ENCODE data around the gene PTGFRN. TPM values are rescaled to one million over a fixed set of nuclear protein-coding genes. Genes with fewer than 3 reads are reported as not detected.

Gene PTGFRN
- total RNA-seq, 2 experiments from 2014 or later = 24.0 to 28.0 TPM

DNA sequence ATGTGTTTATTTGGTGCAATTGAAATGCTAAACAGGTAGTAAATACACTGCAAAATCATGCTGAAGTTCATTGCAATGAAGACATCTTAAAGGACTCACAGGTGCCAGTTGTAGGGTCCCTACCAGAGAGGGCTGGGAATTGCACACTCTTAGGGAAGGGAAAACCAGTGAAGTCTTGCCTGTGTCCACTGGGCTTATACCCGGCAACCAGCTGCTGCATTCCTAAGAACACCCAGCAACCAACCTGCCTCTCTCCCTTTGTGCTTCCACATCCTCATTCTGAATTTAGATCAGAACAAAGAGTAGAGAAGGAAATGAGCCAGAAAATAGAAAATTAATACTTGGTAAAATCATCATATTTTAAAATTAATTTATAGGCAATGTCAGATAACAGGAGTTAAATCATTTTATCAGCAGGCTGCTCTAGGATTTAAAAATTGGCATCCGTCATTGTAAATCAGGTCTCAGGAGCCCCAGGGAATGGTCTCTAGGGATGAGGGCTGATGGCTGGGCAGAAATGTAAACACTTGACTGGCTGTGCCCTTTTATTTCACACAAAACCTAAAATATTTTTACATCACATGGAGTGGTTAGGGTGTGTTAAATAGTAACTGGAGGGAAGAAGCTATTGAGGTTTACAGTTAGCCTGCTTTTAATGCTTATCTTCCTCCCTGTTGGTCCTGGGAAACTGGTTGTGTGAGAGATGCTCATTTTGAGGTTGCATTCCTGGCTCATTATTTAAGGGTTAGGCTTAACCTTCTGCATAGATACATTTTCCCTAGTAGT lies 31.3 kb downstream of the PTGFRN start:
- intact Hi-C loops (cut with micrococcal nuclease) = no loop called here
- no peak for DNase-seq
- Mint-ChIP-seq H3K4me1 (ENCODE audit: low read depth) (peaks cover 34% of the 10 kb centered on the region), H3K27ac (no peak overlapping the region), H3K27me3 (ENCODE audit: low read depth) (no peaks in the 10 kb centered on the region), H3K36me3 (ENCODE audit: low read depth) (peaks cover 12% of the 10 kb centered on the region), H3K4me3 (no peak overlapping the region), H3K9me3 (no peaks in the 10 kb centered on the region)
- CTCF ChIA-PET = interaction anchor here (0.9 kb wide), 1 partner anchor 10 kb away, joined by 5 read pairs; no protein-coding TSS in a partner anchor

DNA sequence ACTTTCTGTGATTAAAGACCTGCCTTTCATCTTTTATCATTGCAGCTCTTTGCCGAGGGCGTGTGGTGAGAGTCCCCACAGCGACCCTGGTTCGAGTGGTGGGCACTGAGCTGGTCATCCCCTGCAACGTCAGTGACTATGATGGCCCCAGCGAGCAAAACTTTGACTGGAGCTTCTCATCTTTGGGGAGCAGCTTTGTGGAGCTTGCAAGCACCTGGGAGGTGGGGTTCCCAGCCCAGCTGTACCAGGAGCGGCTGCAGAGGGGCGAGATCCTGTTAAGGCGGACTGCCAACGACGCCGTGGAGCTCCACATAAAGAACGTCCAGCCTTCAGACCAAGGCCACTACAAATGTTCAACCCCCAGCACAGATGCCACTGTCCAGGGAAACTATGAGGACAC lies 32.0 kb downstream of the PTGFRN start:
- Mint-ChIP-seq H3K9me3 (no peaks in the 10 kb centered on the region), H3K27ac (no peak overlapping the region), H3K4me1 (ENCODE audit: low read depth) (peaks cover 37% of the 10 kb centered on the region), H3K27me3 (ENCODE audit: low read depth) (no peaks in the 10 kb centered on the region), H3K36me3 (ENCODE audit: low read depth) (peaks cover 12% of the 10 kb centered on the region), H3K4me3 (no peak overlapping the region)
- DNase-seq = no peak
- CTCF ChIA-PET = interaction anchor here (0.5 to 0.9 kb wide), 2 partner anchors 10 to 59 kb away, joined by 3 to 5 read pairs; partner anchors contain the start of gene CD101
- intact Hi-C loops (cut with micrococcal nuclease) = no loop called here

DNA sequence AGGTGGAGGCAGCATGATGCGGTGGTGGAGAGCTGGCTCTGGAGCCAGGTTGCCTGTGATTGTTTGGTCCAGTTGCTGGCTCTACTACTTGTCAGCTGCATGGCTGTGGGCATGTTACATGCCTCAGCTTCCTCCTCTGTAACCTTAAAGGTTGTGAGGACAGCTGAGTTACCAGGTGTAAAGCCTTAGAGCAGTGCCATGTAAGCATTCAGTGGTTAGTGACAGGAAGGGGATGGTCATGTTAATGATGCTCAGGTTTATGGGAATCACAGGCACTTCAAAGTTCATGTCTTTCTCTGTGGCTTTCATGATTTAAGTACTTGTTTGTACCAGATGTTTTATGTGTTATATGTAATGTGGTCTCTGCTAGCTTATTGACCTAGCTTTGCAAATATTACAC lies 32.6 kb downstream of the PTGFRN start:
- H3K27ac Mint-ChIP-seq = no peak overlapping the region
- no peaks in the 10 kb centered on the region for H3K9me3 Mint-ChIP-seq
- no peak for DNase-seq
- H3K4me1 Mint-ChIP-seq (ENCODE audit: low read depth) = peaks cover 37% of the 10 kb centered on the region
- intact Hi-C loops (cut with micrococcal nuclease) = no loop called here
- no peak overlapping the region for H3K4me3 Mint-ChIP-seq
- H3K27me3 Mint-ChIP-seq (ENCODE audit: low read depth) = no peaks in the 10 kb centered on the region
- CTCF ChIA-PET = interaction anchor here (1.1 kb wide), 1 partner anchor 14 kb away, joined by 3 read pairs; no protein-coding TSS in a partner anchor
- peaks cover 15% of the 10 kb centered on the region for H3K36me3 Mint-ChIP-seq (ENCODE audit: low read depth)

DNA sequence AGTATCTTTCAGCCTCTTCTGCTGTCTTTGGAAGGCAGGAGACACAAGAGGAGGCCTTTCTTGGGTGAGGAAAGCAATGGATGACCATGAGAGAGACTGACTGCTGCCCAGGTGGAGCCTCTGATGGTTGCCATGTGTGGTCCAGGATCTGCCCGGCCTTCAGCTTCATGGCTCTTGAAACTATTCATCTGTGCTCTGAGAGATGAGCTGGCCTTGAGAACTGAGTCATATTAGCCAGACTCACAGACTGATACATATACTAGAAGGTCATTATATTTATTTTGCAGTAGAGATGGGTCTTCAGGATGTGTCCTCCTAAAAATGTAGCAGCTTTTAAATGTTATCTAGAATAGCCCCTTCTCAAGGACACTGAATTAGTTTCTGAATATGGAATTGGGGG lies 33.7 kb downstream of the PTGFRN start:
- CTCF ChIA-PET = interaction anchor here (1.1 kb wide), 1 partner anchor 12 kb away, joined by 3 read pairs; no protein-coding TSS in a partner anchor
- no peak overlapping the region for H3K4me3 Mint-ChIP-seq

DNA sequence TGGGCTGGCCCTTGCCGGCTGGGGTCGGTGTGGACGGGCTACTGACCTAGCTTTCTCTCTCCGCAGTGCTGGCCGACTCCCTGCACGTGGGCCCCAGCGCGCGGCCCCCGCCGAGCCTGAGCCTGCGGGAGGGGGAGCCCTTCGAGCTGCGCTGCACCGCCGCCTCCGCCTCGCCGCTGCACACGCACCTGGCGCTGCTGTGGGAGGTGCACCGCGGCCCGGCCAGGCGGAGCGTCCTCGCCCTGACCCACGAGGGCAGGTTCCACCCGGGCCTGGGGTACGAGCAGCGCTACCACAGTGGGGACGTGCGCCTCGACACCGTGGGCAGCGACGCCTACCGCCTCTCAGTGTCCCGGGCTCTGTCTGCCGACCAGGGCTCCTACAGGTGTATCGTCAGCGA lies 34.9 kb downstream of the PTGFRN start:
- H3K9me3 Mint-ChIP-seq = no peaks in the 10 kb centered on the region
- peaks cover 20% of the 10 kb centered on the region for H3K36me3 Mint-ChIP-seq (ENCODE audit: low read depth)
- no peaks in the 10 kb centered on the region for H3K27me3 Mint-ChIP-seq (ENCODE audit: low read depth)
- H3K27ac Mint-ChIP-seq = no peak overlapping the region
- H3K4me1 Mint-ChIP-seq (ENCODE audit: low read depth) = peaks cover 37% of the 10 kb centered on the region
- CTCF ChIA-PET = no interaction called here
- intact Hi-C loops (cut with micrococcal nuclease) = no loop called here
- no peak for DNase-seq
- H3K4me3 Mint-ChIP-seq = no peak overlapping the region

More for the DNA sequence above, 33.7 kb downstream of the PTGFRN start:
- intact Hi-C loops (cut with micrococcal nuclease) = no loop called here
- no peak overlapping the region for H3K27ac Mint-ChIP-seq
- H3K27me3 Mint-ChIP-seq (ENCODE audit: low read depth) = no peaks in the 10 kb centered on the region
- H3K4me1 Mint-ChIP-seq (ENCODE audit: low read depth) = peaks cover 37% of the 10 kb centered on the region
- H3K36me3 Mint-ChIP-seq (ENCODE audit: low read depth) = peaks cover 15% of the 10 kb centered on the region
- H3K9me3 Mint-ChIP-seq = no peaks in the 10 kb centered on the region
- DNase-seq = no peak

DNA sequence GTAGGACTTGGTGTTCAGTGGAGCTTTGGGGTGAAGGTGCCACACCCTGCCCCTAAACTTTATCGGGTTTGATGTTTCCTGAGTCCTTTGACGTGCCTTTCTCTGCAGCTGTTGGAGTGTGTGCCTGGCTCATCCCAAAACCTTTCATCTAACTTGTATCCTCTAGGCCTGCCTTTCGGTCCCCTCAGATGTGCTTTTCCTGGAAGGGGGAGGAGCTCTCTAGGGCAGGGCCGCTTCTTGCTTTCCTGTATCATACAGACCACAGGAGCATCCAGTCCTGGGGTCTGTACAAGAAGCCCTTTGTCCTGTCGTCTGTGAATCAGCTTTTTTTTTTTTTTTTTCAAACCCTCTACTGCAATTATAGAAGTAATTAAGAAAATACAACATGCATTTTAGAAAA lies 35.7 kb downstream of the PTGFRN start:
- Mint-ChIP-seq H3K9me3 (no peaks in the 10 kb centered on the region), H3K36me3 (ENCODE audit: low read depth) (peaks cover 28% of the 10 kb centered on the region), H3K4me1 (ENCODE audit: low read depth) (peaks cover 37% of the 10 kb centered on the region), H3K27me3 (ENCODE audit: low read depth) (no peaks in the 10 kb centered on the region), H3K27ac (no peak overlapping the region), H3K4me3 (no peak overlapping the region)
- CTCF ChIA-PET = interaction anchor here (1.0 to 1.3 kb wide), 2 partner anchors 9 to 221 kb away, joined by 3 to 7 read pairs; no protein-coding TSS in a partner anchor
- intact Hi-C loops (cut with micrococcal nuclease) = no loop called here
- no peak for DNase-seq

DNA sequence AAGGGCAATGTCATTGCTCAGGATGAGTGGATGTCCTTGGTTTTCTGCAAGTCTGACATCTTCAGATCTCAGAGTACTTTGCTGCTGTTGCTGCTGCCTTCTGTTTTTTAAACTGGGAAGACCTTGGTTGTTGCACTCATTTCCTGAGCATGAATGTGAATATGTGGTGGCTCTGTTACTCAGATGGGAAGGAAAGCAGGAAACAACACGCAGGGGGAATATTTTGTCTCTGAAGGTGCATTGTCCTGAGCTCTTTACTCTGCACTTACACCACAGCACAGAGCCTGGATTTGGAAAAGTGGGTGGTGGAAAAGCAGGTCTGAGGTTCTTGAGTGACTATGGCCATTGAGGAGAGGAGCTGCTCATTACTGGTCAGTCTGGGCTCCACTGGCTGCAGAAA lies 36.3 kb downstream of the PTGFRN start:
- DNase-seq = no peak
- H3K9me3 Mint-ChIP-seq = no peaks in the 10 kb centered on the region
- no peaks in the 10 kb centered on the region for H3K27me3 Mint-ChIP-seq (ENCODE audit: low read depth)
- H3K4me3 Mint-ChIP-seq = no peak overlapping the region
- peaks cover 37% of the 10 kb centered on the region for H3K4me1 Mint-ChIP-seq (ENCODE audit: low read depth)
- CTCF ChIA-PET = interaction anchor here (0.6 to 1.3 kb wide), 3 partner anchors 10 to 221 kb away, joined by 3 to 7 read pairs (median 6); no protein-coding TSS in a partner anchor
- peaks cover 29% of the 10 kb centered on the region for H3K36me3 Mint-ChIP-seq (ENCODE audit: low read depth)
- intact Hi-C loops (cut with micrococcal nuclease) = no loop called here
- H3K27ac Mint-ChIP-seq = no peak overlapping the region

DNA sequence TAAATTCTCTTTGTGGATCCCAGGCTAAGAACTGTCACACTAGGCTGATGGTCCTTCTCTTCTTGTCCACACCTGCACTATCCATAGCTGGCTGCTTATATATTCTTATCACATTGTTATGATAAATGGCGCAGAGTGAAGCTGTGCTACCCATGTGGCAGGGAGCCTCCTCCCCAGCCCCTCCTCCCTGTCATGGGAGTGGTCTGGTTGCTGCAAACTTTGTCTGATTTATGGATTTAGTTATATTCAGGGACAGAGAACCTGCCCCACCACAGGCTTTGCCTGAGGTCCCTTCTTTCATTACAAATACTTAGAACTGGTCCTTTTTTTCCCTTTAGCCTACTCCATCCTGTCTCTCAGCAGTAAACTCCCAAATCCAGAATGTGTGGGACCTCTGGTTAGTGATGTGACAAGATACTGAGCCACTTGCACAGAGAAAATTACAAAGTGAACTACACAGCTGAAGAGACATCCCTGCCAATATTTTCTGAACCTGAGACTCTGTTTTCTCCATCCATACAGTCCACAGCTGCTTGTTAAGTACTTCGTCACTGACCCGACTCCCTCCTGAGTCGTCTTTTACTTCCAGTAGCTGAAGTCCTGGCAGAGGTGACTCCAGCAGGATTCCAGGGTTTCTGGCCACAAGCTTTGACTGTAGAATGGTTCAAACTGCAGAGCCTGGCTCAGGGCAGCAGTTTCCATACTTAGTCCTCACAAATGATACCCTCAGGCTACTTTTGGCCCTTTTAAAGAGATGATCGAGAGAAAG lies 37.6 kb downstream of the PTGFRN start:
- H3K4me3 Mint-ChIP-seq = no peak overlapping the region
- peaks cover 28% of the 10 kb centered on the region for H3K36me3 Mint-ChIP-seq (ENCODE audit: low read depth)
- H3K9me3 Mint-ChIP-seq = no peaks in the 10 kb centered on the region
- peaks cover 34% of the 10 kb centered on the region for H3K4me1 Mint-ChIP-seq (ENCODE audit: low read depth)
- intact Hi-C loops (cut with micrococcal nuclease) = no loop called here
- H3K27me3 Mint-ChIP-seq (ENCODE audit: low read depth) = no peaks in the 10 kb centered on the region
- CTCF ChIA-PET = interaction anchor here (1.3 kb wide), 1 partner anchor 250 kb away, joined by 3 read pairs; no protein-coding TSS in a partner anchor
- DNase-seq = no peak
- H3K27ac Mint-ChIP-seq = no peak overlapping the region

DNA sequence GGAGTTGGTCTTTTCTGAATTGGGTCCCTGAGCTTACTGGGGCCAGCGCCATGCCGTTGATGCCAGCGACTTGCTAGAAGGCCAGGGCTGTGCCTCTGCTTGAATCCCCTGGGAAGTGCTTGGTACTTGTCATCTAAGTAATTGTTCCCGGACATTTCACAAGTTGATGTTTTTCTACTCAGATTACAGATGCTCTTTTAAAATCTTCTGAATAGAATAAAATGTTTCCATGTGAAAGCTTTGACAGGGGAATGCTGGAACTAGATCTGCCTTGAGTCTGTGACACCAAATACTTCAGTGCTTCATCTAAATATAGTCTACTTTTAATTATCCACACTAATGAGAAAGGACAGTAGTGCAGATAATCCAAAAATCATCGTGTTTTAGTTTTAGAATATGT lies 38.3 kb downstream of the PTGFRN start:
- Mint-ChIP-seq H3K27ac (no peak overlapping the region), H3K9me3 (no peaks in the 10 kb centered on the region)
- CTCF ChIA-PET = interaction anchor here (1.3 kb wide), 1 partner anchor 251 kb away, joined by 3 read pairs; no protein-coding TSS in a partner anchor

DNA sequence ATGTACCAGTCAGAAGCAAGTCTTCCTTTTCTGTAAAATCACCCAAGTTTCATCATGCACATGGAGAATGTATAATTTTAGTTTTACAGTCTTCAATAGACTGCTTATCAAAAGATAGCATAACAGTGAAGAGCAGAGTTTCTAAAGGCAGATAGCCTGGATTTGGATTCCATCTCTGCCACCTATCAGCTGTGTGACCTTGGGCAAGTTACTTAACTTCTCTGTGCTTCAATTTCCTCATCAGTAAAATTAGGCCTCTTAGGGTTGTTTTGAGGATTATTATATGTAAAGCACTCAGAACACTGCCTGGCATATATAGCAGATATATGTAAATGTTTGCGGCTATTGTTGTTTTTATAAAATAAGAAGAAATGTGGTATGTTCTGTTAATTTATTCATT lies 38.9 kb downstream of the PTGFRN start:
- no peak overlapping the region for H3K4me3 Mint-ChIP-seq

More for the DNA sequence above, 38.3 kb downstream of the PTGFRN start:
- Mint-ChIP-seq H3K4me3 (no peak overlapping the region), H3K4me1 (ENCODE audit: low read depth) (peaks cover 27% of the 10 kb centered on the region), H3K36me3 (ENCODE audit: low read depth) (peaks cover 24% of the 10 kb centered on the region), H3K27me3 (ENCODE audit: low read depth) (no peaks in the 10 kb centered on the region)
- intact Hi-C loops (cut with micrococcal nuclease) = no loop called here
- DNase-seq = no peak

DNA sequence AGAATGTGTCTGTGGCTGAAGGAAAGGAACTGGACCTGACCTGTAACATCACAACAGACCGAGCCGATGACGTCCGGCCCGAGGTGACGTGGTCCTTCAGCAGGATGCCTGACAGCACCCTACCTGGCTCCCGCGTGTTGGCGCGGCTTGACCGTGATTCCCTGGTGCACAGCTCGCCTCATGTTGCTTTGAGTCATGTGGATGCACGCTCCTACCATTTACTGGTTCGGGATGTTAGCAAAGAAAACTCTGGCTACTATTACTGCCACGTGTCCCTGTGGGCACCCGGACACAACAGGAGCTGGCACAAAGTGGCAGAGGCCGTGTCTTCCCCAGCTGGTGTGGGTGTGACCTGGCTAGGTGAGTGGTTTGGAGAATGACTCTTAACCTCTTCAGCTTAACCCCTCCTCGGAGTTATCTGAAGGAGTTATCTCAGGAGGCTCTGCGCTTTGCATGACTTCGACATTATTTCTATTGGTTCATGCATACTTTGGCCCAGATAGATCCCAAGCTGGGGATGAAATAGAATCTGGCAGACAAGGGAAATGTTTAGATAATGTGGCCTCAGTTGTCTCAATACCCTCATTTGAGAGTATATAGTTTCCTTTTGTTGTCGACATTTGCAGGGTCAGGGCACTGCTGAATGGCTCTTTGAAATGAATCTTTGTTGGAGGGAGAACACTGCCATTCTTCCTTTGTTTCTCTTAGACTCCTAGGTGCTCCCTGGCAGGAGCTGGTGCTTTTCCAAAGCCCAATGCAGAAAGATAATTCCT lies 39.7 kb downstream of the PTGFRN start:
- CTCF ChIA-PET = interaction anchor here (0.7 to 1.1 kb wide), 3 partner anchors 14 to 124 kb away, joined by 3 read pairs; no protein-coding TSS in a partner anchor
- no peak overlapping the region for H3K4me3 Mint-ChIP-seq
- H3K36me3 Mint-ChIP-seq (ENCODE audit: low read depth) = peaks cover 24% of the 10 kb centered on the region
- no peaks in the 10 kb centered on the region for H3K9me3 Mint-ChIP-seq
- no peaks in the 10 kb centered on the region for H3K27me3 Mint-ChIP-seq (ENCODE audit: low read depth)
- H3K27ac Mint-ChIP-seq = no peak overlapping the region
- H3K4me1 Mint-ChIP-seq (ENCODE audit: low read depth) = peaks cover 14% of the 10 kb centered on the region
- no peak for DNase-seq
- intact Hi-C loops (cut with micrococcal nuclease) = no loop called here

More for the DNA sequence above, 38.9 kb downstream of the PTGFRN start:
- Mint-ChIP-seq H3K27me3 (ENCODE audit: low read depth) (no peaks in the 10 kb centered on the region), H3K27ac (no peak overlapping the region), H3K36me3 (ENCODE audit: low read depth) (peaks cover 24% of the 10 kb centered on the region), H3K9me3 (no peaks in the 10 kb centered on the region), H3K4me1 (ENCODE audit: low read depth) (peaks cover 21% of the 10 kb centered on the region)
- DNase-seq = no peak
- intact Hi-C loops (cut with micrococcal nuclease) = no loop called here
- CTCF ChIA-PET = interaction anchor here (1.3 kb wide), 1 partner anchor 252 kb away, joined by 3 read pairs; no protein-coding TSS in a partner anchor
